GM23338 (cell line): ENCODE data around the gene MAP2K5. TPM values are rescaled to one million over a fixed set of nuclear protein-coding genes. Genes with fewer than 3 reads are reported as not detected.

Experiments
- ATAC-seq: fragments of 200-7000 bp; cut with Tn5 transposase; 3 replicates; pipeline ENCODE4 v1.9.1; 2020
- DNase-seq: peaks from one replicate; pipeline ENCODE4 v3.0.0-alpha.2; 2015; ENCODE audit warnings: low spot score
- H2AFZ ChIP-seq: fragments of 200-600 bp; sonication (generic); 2 replicates; pipeline ENCODE4 v1.8.0; 2016; ENCODE audit warnings: antibody characterized with exemption, mild to moderate bottlenecking, moderate library complexity
- H3F3A ChIP-seq: fragments of 200-600 bp; sonication (generic); replicated peaks from 2 replicates; pipeline ENCODE4 v1.8.0; 2017; ENCODE audit warnings: antibody characterized with exemption, mixed run types, low read depth
- H3K27ac ChIP-seq: fragments of 200-600 bp; sonication (generic); 2 replicates; pipeline ENCODE4 v1.6.1; 2016; ENCODE audit warnings: low read depth
- H3K27me3 ChIP-seq: fragments of 200-600 bp; sonication (generic); 2 replicates; pipeline ENCODE4 v1.8.0; 2016; ENCODE audit warnings: mild to moderate bottlenecking, mixed run types, moderate library complexity; ENCODE audit not compliant: insufficient read depth
- H3K36me3 ChIP-seq: fragments of 200-600 bp; sonication (generic); 2 replicates; pipeline ENCODE4 v1.8.0; 2016; ENCODE audit warnings: mild to moderate bottlenecking; ENCODE audit not compliant: insufficient read depth
- H3K4me1 ChIP-seq: fragments of 200-600 bp; sonication (generic); 2 replicates; pipeline ENCODE4 v1.8.0; 2016; ENCODE audit warnings: mild to moderate bottlenecking, moderate library complexity; ENCODE audit not compliant: insufficient read depth
- H3K4me2 ChIP-seq: fragments of 200-600 bp; sonication (generic); 2 replicates; pipeline ENCODE4 v1.7.1; 2017; ENCODE audit warnings: mixed run types
- H3K4me3 ChIP-seq: fragments of 200-600 bp; sonication (generic); 2 replicates; pipeline ENCODE4 v1.6.1; 2016; ENCODE audit warnings: mixed run types
- H3K79me2 ChIP-seq: fragments of 200-600 bp; sonication (generic); replicated peaks from 2 replicates; pipeline ENCODE4 v1.8.0; 2017; ENCODE audit warnings: mild to moderate bottlenecking; ENCODE audit not compliant: insufficient read depth
- H3K9me2 ChIP-seq: fragments of 200-600 bp; sonication (generic); 2 replicates; pipeline ENCODE4 v1.8.0; 2017; ENCODE audit not compliant: insufficient read depth
- H4K20me1 ChIP-seq: fragments of 200-600 bp; sonication (generic); replicated peaks from 2 replicates; pipeline ENCODE4 v1.8.0; 2017; ENCODE audit warnings: mild to moderate bottlenecking; ENCODE audit not compliant: insufficient read depth
- H3K27ac Mint-ChIP-seq: 2 replicates; pipeline ENCODE4 v1.8.0; 2020; ENCODE audit warnings: inconsistent platforms, mild to moderate bottlenecking, moderate library complexity, mixed read lengths
- H3K27me3 Mint-ChIP-seq: 3 replicates; pipeline ENCODE4 v1.8.0; 2022; ENCODE audit warnings: low read depth, mild to moderate bottlenecking, moderate library complexity, mixed read lengths, inconsistent platforms; ENCODE audit not compliant: insufficient read depth, poor library complexity
- H3K36me3 Mint-ChIP-seq: 3 replicates; pipeline ENCODE4 v1.8.0; 2021; ENCODE audit warnings: low read depth, mild to moderate bottlenecking, inconsistent platforms, moderate library complexity, mixed read lengths
- H3K4me1 Mint-ChIP-seq: 3 replicates; pipeline ENCODE4 v1.8.0; 2020; ENCODE audit warnings: mild to moderate bottlenecking, inconsistent platforms, mixed read lengths
- H3K4me3 Mint-ChIP-seq: 3 replicates; pipeline ENCODE4 v1.8.0; 2021; ENCODE audit warnings: moderate library complexity, mild to moderate bottlenecking, inconsistent platforms, mixed read lengths
- H3K9me3 Mint-ChIP-seq: 3 replicates; pipeline ENCODE4 v1.8.0; 2020; ENCODE audit warnings: moderate library complexity, mild to moderate bottlenecking, inconsistent platforms, mixed read lengths
- EZH2 ChIP-seq: fragments of 200-600 bp; sonication (generic); IDR thresholded peaks from one replicate; pipeline ENCODE4 v1.8.0; 2017; ENCODE audit warnings: antibody characterized with exemption, mild to moderate bottlenecking, low read depth; ENCODE audit not compliant: unreplicated experiment
- EZH2phosphoT487 ChIP-seq: fragments of 200-600 bp; sonication (generic); IDR thresholded peaks from one replicate; pipeline ENCODE4 v1.8.1; 2018; ENCODE audit warnings: antibody characterized with exemption; ENCODE audit not compliant: unreplicated experiment
- JUNB ChIP-seq: IDR thresholded peaks from one replicate; pipeline ENCODE4 v1.6.1; 2016; ENCODE audit warnings: antibody characterized with exemption; ENCODE audit not compliant: unreplicated experiment
- STAT1 ChIP-seq: IDR thresholded peaks from one replicate; pipeline ENCODE4 v1.6.1; 2016; ENCODE audit warnings: antibody characterized with exemption; ENCODE audit not compliant: unreplicated experiment
- ZNF114 ChIP-seq: fragments of 250-450 bp; sonication (Bioruptor Pico); IDR thresholded peaks from 2 replicates; pipeline ENCODE4 v1.5.0; 2020; ENCODE audit warnings: mild to moderate bottlenecking, moderate library complexity
- ZNF331 ChIP-seq: fragments of 250-450 bp; sonication (Bioruptor Pico); IDR thresholded peaks from 2 replicates; pipeline ENCODE4 v1.5.0; 2020; ENCODE audit warnings: low read depth, mild to moderate bottlenecking, moderate library complexity
- polyA plus RNA-seq: library from polyadenylated mRNA; unstranded; fragments of >200 nt; fragmentation: Nextera tagmentation; extraction: Ambion mirVana; gene quantifications from 2 replicates; pipeline ENCODE4 v1.2.1, GENCODE V29; 2016
- total RNA-seq: library from RNA; depleted of rRNA; stranded (reverse); fragments of >200 nt; shearing (Covaris generic); gene quantifications from 2 replicates; pipeline ENCODE4 v1.2.3, GENCODE V29; 2014
- TF ChIP-seq, protein P1 (sequence below): fragments of 250-450 bp; sonication (Bioruptor Pico); IDR thresholded peaks from 2 replicates; pipeline ENCODE4 v1.5.0; 2020; ENCODE audit warnings: mild to moderate bottlenecking, moderate library complexity
- TF ChIP-seq, protein P2 (sequence below): IDR thresholded peaks from 2 replicates; pipeline ENCODE4 v1.6.1; 2016; ENCODE audit warnings: antibody characterized with exemption

The MAP2K5 gene
- total and polyA plus RNA-seq, 2 experiments from 2014 or later = 6.5 to 13.6 TPM

- TF ChIP-seq, protein P1, sequence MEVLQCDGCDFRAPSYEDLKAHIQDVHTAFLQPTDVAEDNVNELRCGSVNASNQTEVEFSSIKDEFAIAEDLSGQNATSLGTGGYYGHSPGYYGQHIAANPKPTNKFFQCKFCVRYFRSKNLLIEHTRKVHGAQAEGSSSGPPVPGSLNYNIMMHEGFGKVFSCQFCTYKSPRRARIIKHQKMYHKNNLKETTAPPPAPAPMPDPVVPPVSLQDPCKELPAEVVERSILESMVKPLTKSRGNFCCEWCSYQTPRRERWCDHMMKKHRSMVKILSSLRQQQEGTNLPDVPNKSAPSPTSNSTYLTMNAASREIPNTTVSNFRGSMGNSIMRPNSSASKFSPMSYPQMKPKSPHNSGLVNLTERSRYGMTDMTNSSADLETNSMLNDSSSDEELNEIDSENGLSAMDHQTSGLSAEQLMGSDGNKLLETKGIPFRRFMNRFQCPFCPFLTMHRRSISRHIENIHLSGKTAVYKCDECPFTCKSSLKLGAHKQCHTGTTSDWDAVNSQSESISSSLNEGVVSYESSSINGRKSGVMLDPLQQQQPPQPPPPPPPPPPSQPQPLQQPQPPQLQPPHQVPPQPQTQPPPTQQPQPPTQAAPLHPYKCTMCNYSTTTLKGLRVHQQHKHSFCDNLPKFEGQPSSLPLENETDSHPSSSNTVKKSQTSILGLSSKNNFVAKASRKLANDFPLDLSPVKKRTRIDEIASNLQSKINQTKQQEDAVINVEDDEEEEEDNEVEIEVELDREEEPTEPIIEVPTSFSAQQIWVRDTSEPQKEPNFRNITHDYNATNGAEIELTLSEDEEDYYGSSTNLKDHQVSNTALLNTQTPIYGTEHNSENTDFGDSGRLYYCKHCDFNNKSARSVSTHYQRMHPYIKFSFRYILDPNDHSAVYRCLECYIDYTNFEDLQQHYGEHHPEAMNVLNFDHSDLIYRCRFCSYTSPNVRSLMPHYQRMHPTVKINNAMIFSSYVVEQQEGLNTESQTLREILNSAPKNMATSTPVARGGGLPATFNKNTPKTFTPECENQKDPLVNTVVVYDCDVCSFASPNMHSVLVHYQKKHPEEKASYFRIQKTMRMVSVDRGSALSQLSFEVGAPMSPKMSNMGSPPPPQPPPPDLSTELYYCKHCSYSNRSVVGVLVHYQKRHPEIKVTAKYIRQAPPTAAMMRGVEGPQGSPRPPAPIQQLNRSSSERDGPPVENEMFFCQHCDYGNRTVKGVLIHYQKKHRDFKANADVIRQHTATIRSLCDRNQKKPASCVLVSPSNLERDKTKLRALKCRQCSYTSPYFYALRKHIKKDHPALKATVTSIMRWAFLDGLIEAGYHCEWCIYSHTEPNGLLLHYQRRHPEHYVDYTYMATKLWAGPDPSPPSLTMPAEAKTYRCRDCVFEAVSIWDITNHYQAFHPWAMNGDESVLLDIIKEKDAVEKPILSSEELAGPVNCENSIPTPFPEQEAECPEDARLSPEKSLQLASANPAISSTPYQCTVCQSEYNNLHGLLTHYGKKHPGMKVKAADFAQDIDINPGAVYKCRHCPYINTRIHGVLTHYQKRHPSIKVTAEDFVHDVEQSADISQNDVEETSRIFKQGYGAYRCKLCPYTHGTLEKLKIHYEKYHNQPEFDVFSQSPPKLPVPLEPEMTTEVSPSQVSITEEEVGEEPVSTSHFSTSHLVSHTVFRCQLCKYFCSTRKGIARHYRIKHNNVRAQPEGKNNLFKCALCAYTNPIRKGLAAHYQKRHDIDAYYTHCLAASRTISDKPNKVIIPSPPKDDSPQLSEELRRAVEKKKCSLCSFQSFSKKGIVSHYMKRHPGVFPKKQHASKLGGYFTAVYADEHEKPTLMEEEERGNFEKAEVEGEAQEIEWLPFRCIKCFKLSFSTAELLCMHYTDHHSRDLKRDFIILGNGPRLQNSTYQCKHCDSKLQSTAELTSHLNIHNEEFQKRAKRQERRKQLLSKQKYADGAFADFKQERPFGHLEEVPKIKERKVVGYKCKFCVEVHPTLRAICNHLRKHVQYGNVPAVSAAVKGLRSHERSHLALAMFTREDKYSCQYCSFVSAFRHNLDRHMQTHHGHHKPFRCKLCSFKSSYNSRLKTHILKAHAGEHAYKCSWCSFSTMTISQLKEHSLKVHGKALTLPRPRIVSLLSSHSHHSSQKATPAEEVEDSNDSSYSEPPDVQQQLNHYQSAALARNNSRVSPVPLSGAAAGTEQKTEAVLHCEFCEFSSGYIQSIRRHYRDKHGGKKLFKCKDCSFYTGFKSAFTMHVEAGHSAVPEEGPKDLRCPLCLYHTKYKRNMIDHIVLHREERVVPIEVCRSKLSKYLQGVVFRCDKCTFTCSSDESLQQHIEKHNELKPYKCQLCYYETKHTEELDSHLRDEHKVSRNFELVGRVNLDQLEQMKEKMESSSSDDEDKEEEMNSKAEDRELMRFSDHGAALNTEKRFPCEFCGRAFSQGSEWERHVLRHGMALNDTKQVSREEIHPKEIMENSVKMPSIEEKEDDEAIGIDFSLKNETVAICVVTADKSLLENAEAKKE (CRISPR knock-in tag) = no peak
- TF ChIP-seq, protein P2, sequence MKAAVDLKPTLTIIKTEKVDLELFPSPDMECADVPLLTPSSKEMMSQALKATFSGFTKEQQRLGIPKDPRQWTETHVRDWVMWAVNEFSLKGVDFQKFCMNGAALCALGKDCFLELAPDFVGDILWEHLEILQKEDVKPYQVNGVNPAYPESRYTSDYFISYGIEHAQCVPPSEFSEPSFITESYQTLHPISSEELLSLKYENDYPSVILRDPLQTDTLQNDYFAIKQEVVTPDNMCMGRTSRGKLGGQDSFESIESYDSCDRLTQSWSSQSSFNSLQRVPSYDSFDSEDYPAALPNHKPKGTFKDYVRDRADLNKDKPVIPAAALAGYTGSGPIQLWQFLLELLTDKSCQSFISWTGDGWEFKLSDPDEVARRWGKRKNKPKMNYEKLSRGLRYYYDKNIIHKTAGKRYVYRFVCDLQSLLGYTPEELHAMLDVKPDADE = no peak
Observed at GRCh38 chr15:67715170-67715569, 172.7 kb downstream of the MAP2K5 start (continued).

GRCh38 chr15:67716171-67716570 is 173.7 kb downstream of the MAP2K5 start:
- Histone ChIP-seq H3K79me2 (no peaks in the 10 kb centered on the region), H3K4me2 (no peak overlapping the region), H4K20me1 (no peaks in the 10 kb centered on the region), H3K27ac (no peak overlapping the region), H3K36me3 (no peaks in the 10 kb centered on the region), H3K27me3 (no peaks in the 10 kb centered on the region), H3K4me3 (no peak overlapping the region), H3K4me1 (0 out of 2 replicates have a peak, but pooled peaks cover 3% of the 10 kb centered on the region), H3F3A (no peaks in the 10 kb centered on the region), H2AFZ (no peak overlapping the region), H3K9me2 (no peaks in the 10 kb centered on the region)
- Mint-ChIP-seq H3K27me3 (no peaks in the 10 kb centered on the region), H3K36me3 (no peaks in the 10 kb centered on the region), H3K9me3 (no peaks in the 10 kb centered on the region), H3K27ac (no peak overlapping the region), H3K4me3 (no peak overlapping the region), H3K4me1 (peaks cover under 1% of the 10 kb centered on the region; the same call in 1 of the 3 replicates)
- TF ChIP-seq EZH2 (no peak), ZNF114 (CRISPR knock-in tag) (no peak), EZH2phosphoT487 (no peak), JUNB (no peak), ZNF331 (CRISPR knock-in tag) (no peak), STAT1 (no peak)
- ATAC-seq (no peak), DNase-seq (no peak)
